ENCODE measurements around the gene SLBP. TPM values are rescaled to one million over a fixed set of nuclear protein-coding genes. Genes with fewer than 3 reads are reported as not detected.
A peak's percentile ranks its signal among the peaks of the same experiment; 100 is the strongest.

Gene SLBP
- total and polyA plus RNA-seq, 2 donors (not counting 3 experiments of a cell fraction or from before 2014, with no cell fraction given): 48.3 to 63.1 TPM

DNA sequence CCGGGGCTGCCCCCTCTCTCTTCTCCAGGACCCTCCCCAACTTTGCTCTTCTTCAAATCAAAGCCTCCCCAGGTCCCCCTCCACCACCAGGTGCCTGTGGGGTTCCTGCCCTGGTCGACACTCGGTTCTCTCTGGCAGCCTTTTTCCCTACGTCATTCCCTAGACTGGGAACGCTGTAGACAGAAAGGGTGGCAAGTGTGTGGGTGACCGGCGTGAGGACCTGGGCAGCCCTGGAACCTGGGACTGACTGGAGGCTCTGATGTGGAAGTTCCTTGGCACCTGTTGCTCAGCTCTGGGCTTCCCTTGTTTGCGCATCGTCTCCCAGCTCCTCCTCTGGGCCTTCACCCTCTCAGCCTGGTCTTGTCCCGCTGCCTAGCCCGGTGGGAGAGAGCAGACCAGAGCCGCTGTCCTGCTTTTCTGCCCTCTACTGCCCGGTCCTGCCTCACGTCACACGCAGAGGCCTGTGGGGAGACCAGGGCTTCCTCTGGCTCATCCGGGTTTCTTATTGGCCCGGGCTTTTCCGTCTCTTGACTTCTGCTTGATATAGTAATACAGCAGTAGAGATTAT lies 10.5 kb upstream of the SLBP start:
- dilution Hi-C loops (cut with MboI; ENCODE audit: extremely low pct_ligation_motif_present, low sequenced_read_pairs) (no loop called here), intact Hi-C loops (cut with micrococcal nuclease) (no loop called here)
- Histone ChIP-seq H3K4me1 (ENCODE audit: control insufficient read depth, extremely low read depth, insufficient read depth, low read length) (peaks cover 34% of the 10 kb centered on the region), H3K9ac (replicated peaks; ENCODE audit: extremely low read depth, insufficient read depth, low read length) (peak overlapping the region; percentile 58), H3K79me2 (ENCODE audit: control insufficient read depth, insufficient read depth, low read length) (peaks cover 66% of the 10 kb centered on the region), H4K20me1 (replicated peaks; ENCODE audit: control insufficient read depth, extremely low read depth, insufficient read depth, low read length) (no peaks in the 10 kb centered on the region), H3K9me3 (replicated peaks; ENCODE audit: control insufficient read depth, insufficient read depth, low read length) (no peaks in the 10 kb centered on the region), H3K9me1 (replicated peaks; ENCODE audit: control insufficient read depth, extremely low read depth, insufficient read depth, low read length) (no peaks in the 10 kb centered on the region), H3K4me3 (replicated peaks in 1 of 3; ENCODE audit: insufficient read depth in 1 of 3, low read depth in 1 of 3, low read length in 3 of 3) (peak overlapping the region; percentile 43 to 73 (median 68)), H3K27ac (ENCODE audit: insufficient read depth, low read depth, low read length) (peak overlapping the region; percentile 10), H2AFZ (ENCODE audit: low read depth, low read length) (no peak overlapping the region), H3K36me3 (ENCODE audit: control insufficient read depth in 2 of 2, extremely low read depth in 1 of 2, insufficient read depth in 2 of 2, low read length in 2 of 2) (peaks cover 2 to 12% of the 10 kb centered on the region in 2 experiments), H3K27me3 (ENCODE audit: control insufficient read depth in 2 of 2, insufficient read depth in 2 of 2, low read length in 2 of 2) (no peaks in the 10 kb centered on the region), H3K4me2 (ENCODE audit: insufficient read depth, low read length) (peak overlapping the region; percentile 78)
- FAIRE-seq (no peak), DNase-seq (ENCODE audit: low read depth, low spot score) (no peak)
- ChIA-PET CTCF (interaction anchor here (1.2 to 12.0 kb wide), 3 partner anchors 11 to 60 kb away, joined by 3 to 347 read pairs (median 11); partner anchors contain the start of gene SLBP), POLR2A (no interaction called here)
- no TSS peak for BruUV-seq (replicated peaks)
- TF ChIP-seq GATA2 (IDR thresholded peaks at IDR 0.05; ENCODE audit: insufficient read depth, insufficient read length, low read depth, low read length) (no peak), POLR2A (IDR thresholded peaks at IDR 0.05; ENCODE audit: low read depth, low read length) (no peak), MYC (IDR thresholded peaks at IDR 0.05; ENCODE audit: low read depth, low read length) (no peak), POLR2AphosphoS5 (IDR thresholded peaks at IDR 0.05; ENCODE audit: insufficient read depth, low read depth, low read length) (no peak), EZH2 (IDR thresholded peaks at IDR 0.05; ENCODE audit: borderline replicate concordance, low read depth, low read length, severe bottlenecking) (no peak), JUN (IDR thresholded peaks at IDR 0.05; ENCODE audit: borderline replicate concordance, insufficient read depth, insufficient read length, low read depth) (no peak)

All from endothelial cell of umbilical vein (primary cell).